ENCODE results near the gene PMM1. TPM values are rescaled to one million over a fixed set of nuclear protein-coding genes. Genes with fewer than 3 reads are reported as not detected.

Gene PMM1
- total RNA-seq, 1 experiment from 2014 or later, result 30.5 TPM

DNA sequence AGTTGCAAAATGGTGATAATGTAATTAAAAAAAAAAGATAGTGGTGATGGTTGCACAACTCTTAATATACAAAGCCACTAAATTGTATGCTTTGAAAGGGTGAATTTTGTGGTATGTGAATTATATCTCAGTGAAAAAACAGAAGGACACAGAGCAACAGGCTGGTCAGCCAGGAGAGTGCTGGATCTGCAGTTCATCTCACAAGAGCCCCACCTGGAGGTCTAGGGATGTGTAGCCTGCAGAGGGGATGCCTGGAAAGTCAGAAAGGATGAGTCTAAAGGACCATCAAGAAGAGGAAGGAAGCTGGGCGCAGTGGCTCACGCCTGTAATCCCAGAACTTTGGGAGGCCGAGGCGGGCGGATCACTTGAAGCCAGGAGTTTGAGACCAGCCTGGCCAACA lies 54.4 kb downstream of the PMM1 start:
- POLR2A ChIA-PET, result interaction anchor here (0.5 kb wide), 1 partner anchor 103 kb away, joined by 7 read pairs; no protein-coding TSS in a partner anchor
- peaks cover 2% of the 10 kb centered on the region; the same call in 1 of the 2 replicates for H3K36me3 ChIP-seq (ENCODE audit: control insufficient read depth, insufficient read depth, low read length)
- in situ Hi-C loops (cut with HindIII; ENCODE audit: low pct_unique_long_range_greater_than_20kb, low sequenced_read_pairs), result no loop called here

DNA sequence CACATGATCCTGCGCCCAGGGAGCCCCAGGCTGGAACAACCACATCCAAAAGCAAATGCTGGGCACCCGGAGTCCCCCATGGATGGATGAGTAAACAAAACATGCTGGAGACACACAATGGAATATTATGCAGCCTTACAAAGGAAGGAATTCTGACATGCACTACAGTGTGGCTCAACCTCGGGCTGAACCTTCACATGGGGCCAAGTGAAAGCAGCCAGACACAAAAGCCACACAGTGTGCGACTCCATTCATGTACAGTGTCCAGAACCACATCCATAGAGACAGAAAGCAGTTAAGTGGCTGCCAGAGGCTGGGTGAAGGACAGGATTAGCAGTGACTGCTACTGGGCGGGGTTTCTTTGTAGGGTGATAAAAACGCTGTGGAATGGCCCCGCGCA lies 55.4 kb downstream of the PMM1 start:
- no peak for ATAC-seq
- no peak for TF ChIP-seq POLR2AphosphoS5 (IDR thresholded peaks at IDR 0.05; ENCODE audit: low read depth, low read length)
- TF ChIP-seq CTCF (IDR thresholded peaks at IDR 0.05), result no peak
- TF ChIP-seq TCF7L2 (IDR thresholded peaks at IDR 0.05; ENCODE audit: low read depth, low read length), result no peak
- TF ChIP-seq, protein P1, sequence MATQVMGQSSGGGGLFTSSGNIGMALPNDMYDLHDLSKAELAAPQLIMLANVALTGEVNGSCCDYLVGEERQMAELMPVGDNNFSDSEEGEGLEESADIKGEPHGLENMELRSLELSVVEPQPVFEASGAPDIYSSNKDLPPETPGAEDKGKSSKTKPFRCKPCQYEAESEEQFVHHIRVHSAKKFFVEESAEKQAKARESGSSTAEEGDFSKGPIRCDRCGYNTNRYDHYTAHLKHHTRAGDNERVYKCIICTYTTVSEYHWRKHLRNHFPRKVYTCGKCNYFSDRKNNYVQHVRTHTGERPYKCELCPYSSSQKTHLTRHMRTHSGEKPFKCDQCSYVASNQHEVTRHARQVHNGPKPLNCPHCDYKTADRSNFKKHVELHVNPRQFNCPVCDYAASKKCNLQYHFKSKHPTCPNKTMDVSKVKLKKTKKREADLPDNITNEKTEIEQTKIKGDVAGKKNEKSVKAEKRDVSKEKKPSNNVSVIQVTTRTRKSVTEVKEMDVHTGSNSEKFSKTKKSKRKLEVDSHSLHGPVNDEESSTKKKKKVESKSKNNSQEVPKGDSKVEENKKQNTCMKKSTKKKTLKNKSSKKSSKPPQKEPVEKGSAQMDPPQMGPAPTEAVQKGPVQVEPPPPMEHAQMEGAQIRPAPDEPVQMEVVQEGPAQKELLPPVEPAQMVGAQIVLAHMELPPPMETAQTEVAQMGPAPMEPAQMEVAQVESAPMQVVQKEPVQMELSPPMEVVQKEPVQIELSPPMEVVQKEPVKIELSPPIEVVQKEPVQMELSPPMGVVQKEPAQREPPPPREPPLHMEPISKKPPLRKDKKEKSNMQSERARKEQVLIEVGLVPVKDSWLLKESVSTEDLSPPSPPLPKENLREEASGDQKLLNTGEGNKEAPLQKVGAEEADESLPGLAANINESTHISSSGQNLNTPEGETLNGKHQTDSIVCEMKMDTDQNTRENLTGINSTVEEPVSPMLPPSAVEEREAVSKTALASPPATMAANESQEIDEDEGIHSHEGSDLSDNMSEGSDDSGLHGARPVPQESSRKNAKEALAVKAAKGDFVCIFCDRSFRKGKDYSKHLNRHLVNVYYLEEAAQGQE (IDR thresholded peaks at IDR 0.05; ENCODE audit: insufficient read depth in 1 of 2, low read depth in 2 of 2, low read length in 1 of 2), result no peak
- no peak for TF ChIP-seq SIN3A (IDR thresholded peaks at IDR 0.05; ENCODE audit: borderline replicate concordance, insufficient read depth, low read depth, low read length)
- intact Hi-C loops (cut with micrococcal nuclease; ENCODE audit: unreplicated experiment) (no loop called here), in situ Hi-C loops (cut with HindIII; ENCODE audit: low pct_unique_long_range_greater_than_20kb, low sequenced_read_pairs) (no loop called here)
- Histone ChIP-seq H3K27ac (ENCODE audit: low read length) (no peak overlapping the region), H3K9me3 (ENCODE audit: control insufficient read depth, insufficient read depth, low read depth, low read length) (no peaks in the 10 kb centered on the region), H3K4me3 (ENCODE audit: low read depth in 2 of 2, low read length in 2 of 2) (no peak overlapping the region), H3K36me3 (ENCODE audit: control insufficient read depth, insufficient read depth, low read length) (peaks cover 1% of the 10 kb centered on the region; the same call in 1 of the 2 replicates), H3K27me3 (ENCODE audit: control insufficient read depth, insufficient read depth, low read length) (no peaks in the 10 kb centered on the region), H3K4me1 (ENCODE audit: control insufficient read depth, insufficient read depth, low read length) (no peaks in the 10 kb centered on the region)
- ChIA-PET POLR2A (no interaction called here), CTCF (no interaction called here)
- BruUV-seq (replicated peaks), result no TSS peak
- DNase-seq (ENCODE audit: low read depth, low spot score), result no peak

More for the DNA sequence above, 54.4 kb downstream of the PMM1 start:
- Histone ChIP-seq H3K4me1 (ENCODE audit: control insufficient read depth, insufficient read depth, low read length) (no peaks in the 10 kb centered on the region), H3K4me3 (ENCODE audit: low read depth in 2 of 2, low read length in 2 of 2) (no peak overlapping the region), H3K27ac (ENCODE audit: low read length) (no peak overlapping the region), H3K27me3 (ENCODE audit: control insufficient read depth, insufficient read depth, low read length) (no peaks in the 10 kb centered on the region), H3K9me3 (ENCODE audit: control insufficient read depth, insufficient read depth, low read depth, low read length) (no peaks in the 10 kb centered on the region)
- no TSS peak for BruUV-seq (replicated peaks)
- TF ChIP-seq CTCF (IDR thresholded peaks at IDR 0.05), result peak; percentile 44
- TF ChIP-seq, protein P1 (IDR thresholded peaks at IDR 0.05; ENCODE audit: insufficient read depth in 1 of 2, low read depth in 2 of 2, low read length in 1 of 2), result no peak
- CTCF ChIA-PET, result no interaction called here
- intact Hi-C loops (cut with micrococcal nuclease; ENCODE audit: unreplicated experiment), result no loop called here
- DNase-seq (ENCODE audit: low read depth, low spot score) (no peak), ATAC-seq (peak; percentile 50; the same call in 1 of the 2 replicates)
